DND-41 (cell line): ENCODE measurements around the gene PYCR2.

Source experiments
- CTCF ChIP-seq: IDR thresholded peaks from 2 replicates; pipeline ENCODE4 v1.5.1; 2012; ENCODE audit warnings: borderline replicate concordance, low read length, moderate library complexity, mild to moderate bottlenecking; ENCODE audit not compliant: poor library complexity, severe bottlenecking; ENCODE audit errors: extremely low read depth
- EZH2 ChIP-seq: IDR thresholded peaks from 3 replicates; pipeline ENCODE4 v1.6.1; 2012; ENCODE audit warnings: borderline replicate concordance, low read depth, mild to moderate bottlenecking, moderate library complexity, low read length, inconsistent platforms; ENCODE audit not compliant: severe bottlenecking

DNA sequence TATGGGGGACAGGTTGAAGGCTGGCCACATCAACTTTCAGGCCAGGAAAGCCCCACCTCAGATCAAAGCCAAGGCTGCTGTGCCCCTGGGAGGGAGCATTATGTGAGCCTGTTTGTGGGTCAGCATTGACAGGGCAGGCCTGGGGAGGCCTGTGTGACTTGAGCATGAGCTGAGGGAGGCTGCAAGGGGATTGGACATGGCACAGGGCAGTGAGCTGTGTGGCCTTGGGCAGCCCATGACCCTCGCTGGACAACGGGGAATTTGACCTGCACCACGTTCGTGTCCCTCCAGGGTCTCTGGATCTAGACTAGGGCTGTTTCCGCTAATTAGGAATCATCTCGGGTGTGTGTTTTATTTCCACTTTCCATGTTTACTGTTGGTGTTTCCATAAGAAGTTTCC is 17.6 kb downstream of the PYCR2 start:
- TF ChIP-seq CTCF (no peak), EZH2 (no peak)
